Activated CD8-positive, alpha-beta memory T cell treated with anti-CD3 and anti-CD28 coated beads, Interleukin-2, amount 10 ng/mL, durations not matched to agents 7 days and 5 days (primary cell): ENCODE measurements around the gene CACNG3. TPM values are rescaled to one million over a fixed set of nuclear protein-coding genes. Genes with fewer than 3 reads are reported as not detected.
"Not testable (repeated sequence)": the region's sequence is repeated elsewhere in the genome, so short reads cannot be mapped to it uniquely, and the experiment has no call there.

ENCODE experiments used
- ATAC-seq: fragments of 150-1000 bp; cut with Tn5 transposase; one replicate; pipeline ENCODE4 v1.10.0; 2021; ENCODE audit warnings: moderate library complexity
- CTCF ChIA-PET: fragments of 350-600 bp; sonication (Branson Sonifier 250); formaldehyde crosslinking; loops from one replicate; lab custom pipeline; 2021; ENCODE audit warnings: antibody characterized with exemption; lab: Charles Lee
- DNase-seq: peaks from one replicate; pipeline ENCODE4 v3.0.0-alpha.2; 2020
- H3K27ac Mint-ChIP-seq: one replicate; pipeline ENCODE4 v1.8.0; 2021; ENCODE audit warnings: mild to moderate bottlenecking, mixed read lengths
- H3K27me3 Mint-ChIP-seq: one replicate; pipeline ENCODE4 v1.8.0; 2021; ENCODE audit warnings: mixed read lengths
- H3K36me3 Mint-ChIP-seq: one replicate; pipeline ENCODE4 v1.8.0; 2021; ENCODE audit warnings: mild to moderate bottlenecking, mixed read lengths
- H3K4me1 Mint-ChIP-seq: one replicate; pipeline ENCODE4 v1.8.0; 2021; ENCODE audit warnings: mixed read lengths
- H3K4me3 Mint-ChIP-seq: one replicate; pipeline ENCODE4 v1.8.0; 2021; ENCODE audit warnings: mild to moderate bottlenecking, moderate library complexity, mixed read lengths
- H3K9me3 Mint-ChIP-seq: one replicate; pipeline ENCODE4 v1.8.0; 2022; ENCODE audit warnings: low read depth, mixed read lengths
- total RNA-seq, 2 experiments: library from RNA; stranded (reverse); gene quantifications; one replicate each; pipeline ENCODE4 v1.2.3, GENCODE V29; 2021

The CACNG3 gene
- total RNA-seq, 2 experiments from 2014 or later = not detected

DNA sequence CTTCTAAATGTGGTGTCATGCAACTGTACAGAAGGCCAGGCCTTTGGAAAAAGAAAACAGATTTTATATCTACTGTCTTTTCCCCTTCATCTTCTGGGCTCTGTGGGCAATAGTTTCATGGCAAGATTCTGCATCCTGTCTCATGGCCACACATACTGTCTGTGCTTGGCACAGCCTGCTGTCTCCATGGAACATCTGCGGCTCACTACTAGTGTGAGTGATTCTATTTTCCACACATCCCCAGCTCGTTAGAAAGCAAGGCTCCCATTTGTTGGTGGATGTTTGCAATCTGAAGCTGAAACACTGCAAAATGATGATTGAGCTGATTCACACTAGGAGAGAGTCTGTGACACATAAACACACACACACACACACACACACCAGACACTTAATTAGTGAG lies 32.4 kb downstream of the CACNG3 start:
- CTCF ChIA-PET = interaction anchor here (0.7 kb wide), 1 partner anchor 1224 kb away, joined by 3 read pairs; no protein-coding TSS in a partner anchor
- no peaks in the 10 kb centered on the region for H3K36me3 Mint-ChIP-seq

GRCh38 chr16:24289166-24289700 lies 33.1 kb downstream of the CACNG3 start:
- DNase-seq = no peak
- ATAC-seq = no peak
- Mint-ChIP-seq H3K4me3 (no peak overlapping the region), H3K36me3 (no peaks in the 10 kb centered on the region), H3K9me3 (no peaks in the 10 kb centered on the region), H3K27me3 (peaks cover 48% of the 10 kb centered on the region), H3K27ac (no peak overlapping the region), H3K4me1 (no peaks in the 10 kb centered on the region)
- CTCF ChIA-PET = interaction anchor here (0.7 kb wide), 1 partner anchor 1225 kb away, joined by 3 read pairs; no protein-coding TSS in a partner anchor

More for the DNA sequence above, 32.4 kb downstream of the CACNG3 start:
- Mint-ChIP-seq H3K9me3 (no peaks in the 10 kb centered on the region), H3K4me3 (no peak overlapping the region), H3K27ac (no peak overlapping the region), H3K4me1 (no peaks in the 10 kb centered on the region), H3K27me3 (peaks cover 47% of the 10 kb centered on the region)
- DNase-seq (no peak), ATAC-seq (no peak)

- DNase-seq (no peak), ATAC-seq (no peak)
- H3K27me3 Mint-ChIP-seq = peaks cover 48% of the 10 kb centered on the region
- H3K36me3 Mint-ChIP-seq = no peaks in the 10 kb centered on the region
- no peaks in the 10 kb centered on the region for H3K9me3 Mint-ChIP-seq
- H3K4me3 Mint-ChIP-seq = no peak overlapping the region
- H3K27ac Mint-ChIP-seq = no peak overlapping the region
- CTCF ChIA-PET = no interaction called here
- H3K4me1 Mint-ChIP-seq = no peaks in the 10 kb centered on the region
Measured at GRCh38 chr16:24291932-24292331, 35.8 kb downstream of the CACNG3 start.

- no peaks in the 10 kb centered on the region for H3K36me3 Mint-ChIP-seq
- no peak overlapping the region for H3K4me3 Mint-ChIP-seq
- ATAC-seq (no peak), DNase-seq (no peak)
- H3K4me1 Mint-ChIP-seq = no peaks in the 10 kb centered on the region
- no peak overlapping the region for H3K27ac Mint-ChIP-seq
- H3K9me3 Mint-ChIP-seq = no peaks in the 10 kb centered on the region
- CTCF ChIA-PET = no interaction called here
- H3K27me3 Mint-ChIP-seq = peaks cover 57% of the 10 kb centered on the region
Measured at GRCh38 chr16:24294131-24294530, 38.0 kb downstream of the CACNG3 start.

DNA sequence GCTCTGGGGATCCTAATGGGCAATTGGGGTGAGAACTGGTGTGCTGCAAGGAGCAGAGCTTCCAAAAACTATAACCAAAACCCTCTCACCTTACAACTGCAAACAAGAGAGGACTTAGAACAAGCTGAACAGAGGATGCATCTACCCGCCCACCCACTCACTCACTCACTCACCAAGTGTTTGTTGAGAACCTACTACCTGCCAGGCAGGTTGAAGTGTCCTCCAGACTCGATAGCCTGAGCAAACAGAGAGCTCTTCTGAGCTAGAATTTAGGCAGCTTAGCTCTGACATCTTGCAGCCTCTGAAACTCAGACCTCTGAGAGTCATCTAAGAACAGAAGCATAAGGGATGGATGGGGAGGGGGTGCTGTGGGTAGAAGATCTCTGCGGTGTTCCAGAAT lies 41.2 kb downstream of the CACNG3 start:
- Mint-ChIP-seq H3K9me3 (no peaks in the 10 kb centered on the region), H3K4me1 (no peaks in the 10 kb centered on the region), H3K27ac (no peak overlapping the region), H3K36me3 (no peaks in the 10 kb centered on the region), H3K4me3 (no peak overlapping the region), H3K27me3 (peaks cover 52% of the 10 kb centered on the region)
- ATAC-seq (no peak), DNase-seq (no peak)
- CTCF ChIA-PET = no interaction called here

- Mint-ChIP-seq H3K4me1 (no peaks in the 10 kb centered on the region), H3K4me3 (no peak overlapping the region), H3K27ac (no peak overlapping the region), H3K36me3 (no peaks in the 10 kb centered on the region), H3K27me3 (peaks cover 42% of the 10 kb centered on the region), H3K9me3 (no peaks in the 10 kb centered on the region)
- no peak for DNase-seq
- ATAC-seq = no peak
- CTCF ChIA-PET = no interaction called here
Measured at GRCh38 chr16:24298548-24299167, 42.5 kb downstream of the CACNG3 start.

DNA sequence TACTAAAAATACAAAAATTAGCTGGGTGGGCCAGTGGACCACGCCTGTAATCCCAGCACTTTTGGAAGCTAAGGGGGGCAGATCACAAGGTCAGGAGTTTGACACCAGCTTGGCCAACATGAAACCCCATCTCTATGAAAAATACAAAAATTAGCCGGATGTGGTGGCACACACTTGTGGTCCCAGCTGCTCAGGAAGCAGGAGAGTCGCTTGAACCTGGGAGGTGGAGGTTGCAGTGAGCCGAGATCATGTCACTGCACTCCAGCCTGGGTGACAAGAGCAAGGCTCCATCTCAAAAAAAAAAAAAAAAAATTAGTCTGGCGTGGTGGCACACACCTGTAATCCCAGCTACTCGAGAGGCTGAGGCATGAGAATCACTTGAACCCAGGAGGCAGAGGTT lies 44.6 kb downstream of the CACNG3 start:
- ATAC-seq, H3K36me3 Mint-ChIP-seq, DNase-seq, H3K27ac Mint-ChIP-seq, H3K9me3 Mint-ChIP-seq, H3K4me3 Mint-ChIP-seq, CTCF ChIA-PET, H3K4me1 Mint-ChIP-seq: not testable (repeated sequence)
- H3K27me3 Mint-ChIP-seq = peaks cover 31% of the 10 kb centered on the region

- H3K4me3 Mint-ChIP-seq = no peak overlapping the region
- H3K27me3 Mint-ChIP-seq = peaks cover 24% of the 10 kb centered on the region
- no peak for ATAC-seq
- no peak overlapping the region for H3K27ac Mint-ChIP-seq
- no peaks in the 10 kb centered on the region for H3K4me1 Mint-ChIP-seq
- H3K36me3 Mint-ChIP-seq = no peaks in the 10 kb centered on the region
- no peaks in the 10 kb centered on the region for H3K9me3 Mint-ChIP-seq
- no peak for DNase-seq
- CTCF ChIA-PET = no interaction called here
Measured at GRCh38 chr16:24302636-24303035, 46.5 kb downstream of the CACNG3 start.

GRCh38 chr16:24308200-24308599 lies 52.1 kb downstream of the CACNG3 start:
- peaks cover 10% of the 10 kb centered on the region for H3K27me3 Mint-ChIP-seq

DNA sequence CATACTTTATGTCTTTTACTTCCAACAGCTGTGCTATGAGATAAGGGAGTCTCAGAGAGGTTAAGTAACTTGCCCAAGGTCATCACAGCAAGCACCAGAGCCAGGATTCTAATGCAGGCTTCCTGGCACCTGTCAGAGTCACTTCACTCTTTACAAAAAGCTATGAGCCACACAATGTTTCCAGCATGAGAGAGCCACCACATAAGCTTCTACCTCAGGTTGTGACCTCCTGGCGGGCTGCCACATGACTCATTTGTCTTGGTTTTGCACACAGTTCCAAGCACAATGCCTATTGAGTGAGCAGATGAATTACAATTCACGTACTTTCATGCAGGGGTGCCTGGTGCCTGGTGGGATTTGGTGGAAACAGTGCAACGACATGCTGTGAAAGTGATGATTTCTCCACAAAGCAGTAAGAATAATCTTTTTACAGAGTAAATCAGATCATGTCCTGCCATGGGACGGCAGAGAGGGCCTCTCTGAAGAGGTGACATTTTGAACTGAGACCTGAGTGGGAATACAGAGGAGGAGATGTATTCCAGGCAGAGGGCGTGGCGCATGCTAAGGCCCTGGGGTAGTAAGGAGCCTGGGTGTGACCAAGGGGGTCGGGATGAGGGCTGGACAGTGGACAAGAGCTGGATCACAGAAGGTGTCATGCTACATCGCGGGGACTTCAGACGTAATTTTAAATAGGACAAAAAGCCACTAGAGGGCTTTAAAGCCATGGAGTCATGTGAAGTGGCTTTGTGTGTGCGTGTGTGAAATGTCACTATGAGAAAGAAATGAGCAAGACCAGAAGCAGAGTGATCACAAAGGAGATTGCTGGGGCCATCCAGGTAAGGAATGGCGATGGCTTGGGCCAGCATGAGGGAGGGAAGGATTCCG lies 53.4 kb downstream of the CACNG3 start:
- Mint-ChIP-seq H3K36me3 (no peaks in the 10 kb centered on the region), H3K4me3 (no peak overlapping the region), H3K27ac (no peak overlapping the region), H3K4me1 (no peaks in the 10 kb centered on the region), H3K27me3 (peaks cover 10% of the 10 kb centered on the region), H3K9me3 (no peaks in the 10 kb centered on the region)
- DNase-seq (peak; percentile 44), ATAC-seq (no peak)
- CTCF ChIA-PET = no interaction called here

More at GRCh38 chr16:24308200-24308599, 52.1 kb downstream of the CACNG3 start:
- ATAC-seq (no peak), DNase-seq (no peak)
- Mint-ChIP-seq H3K36me3 (no peaks in the 10 kb centered on the region), H3K27ac (no peak overlapping the region), H3K4me1 (no peaks in the 10 kb centered on the region), H3K9me3 (no peaks in the 10 kb centered on the region), H3K4me3 (no peak overlapping the region)
- CTCF ChIA-PET = no interaction called here

- DNase-seq = no peak
- no peaks in the 10 kb centered on the region for H3K9me3 Mint-ChIP-seq
- no peaks in the 10 kb centered on the region for H3K4me1 Mint-ChIP-seq
- ATAC-seq = no peak
- H3K27me3 Mint-ChIP-seq = peaks cover 30% of the 10 kb centered on the region
- CTCF ChIA-PET = no interaction called here
- H3K4me3 Mint-ChIP-seq = no peak overlapping the region
- no peaks in the 10 kb centered on the region for H3K36me3 Mint-ChIP-seq
- H3K27ac Mint-ChIP-seq = no peak overlapping the region
Measured at GRCh38 chr16:24315343-24315742, 59.2 kb downstream of the CACNG3 start.

- ATAC-seq = no peak
- CTCF ChIA-PET = no interaction called here
- H3K27me3 Mint-ChIP-seq = peaks cover 34% of the 10 kb centered on the region
Measured at GRCh38 chr16:24318680-24319079, 62.5 kb downstream of the CACNG3 start.

GRCh38 chr16:24319126-24319814 lies 63.1 kb downstream of the CACNG3 start:
- no peaks in the 10 kb centered on the region for H3K4me1 Mint-ChIP-seq
- peaks cover 36% of the 10 kb centered on the region for H3K27me3 Mint-ChIP-seq
- no peaks in the 10 kb centered on the region for H3K36me3 Mint-ChIP-seq

More at GRCh38 chr16:24318680-24319079, 62.5 kb downstream of the CACNG3 start:
- no peak overlapping the region for H3K27ac Mint-ChIP-seq
- no peak for DNase-seq
- no peaks in the 10 kb centered on the region for H3K36me3 Mint-ChIP-seq
- H3K9me3 Mint-ChIP-seq = no peaks in the 10 kb centered on the region
- H3K4me3 Mint-ChIP-seq = no peak overlapping the region
- no peaks in the 10 kb centered on the region for H3K4me1 Mint-ChIP-seq

More at GRCh38 chr16:24319126-24319814, 63.1 kb downstream of the CACNG3 start:
- DNase-seq = no peak
- Mint-ChIP-seq H3K4me3 (no peak overlapping the region), H3K9me3 (no peaks in the 10 kb centered on the region), H3K27ac (no peak overlapping the region)
- CTCF ChIA-PET = no interaction called here
- ATAC-seq = no peak
